ENCODE results near the gene MYO1A.

GRCh38 chr12:57011438-57012424 is 38.2 kb downstream of the MYO1A start:
- TF ChIP-seq, protein P1, sequence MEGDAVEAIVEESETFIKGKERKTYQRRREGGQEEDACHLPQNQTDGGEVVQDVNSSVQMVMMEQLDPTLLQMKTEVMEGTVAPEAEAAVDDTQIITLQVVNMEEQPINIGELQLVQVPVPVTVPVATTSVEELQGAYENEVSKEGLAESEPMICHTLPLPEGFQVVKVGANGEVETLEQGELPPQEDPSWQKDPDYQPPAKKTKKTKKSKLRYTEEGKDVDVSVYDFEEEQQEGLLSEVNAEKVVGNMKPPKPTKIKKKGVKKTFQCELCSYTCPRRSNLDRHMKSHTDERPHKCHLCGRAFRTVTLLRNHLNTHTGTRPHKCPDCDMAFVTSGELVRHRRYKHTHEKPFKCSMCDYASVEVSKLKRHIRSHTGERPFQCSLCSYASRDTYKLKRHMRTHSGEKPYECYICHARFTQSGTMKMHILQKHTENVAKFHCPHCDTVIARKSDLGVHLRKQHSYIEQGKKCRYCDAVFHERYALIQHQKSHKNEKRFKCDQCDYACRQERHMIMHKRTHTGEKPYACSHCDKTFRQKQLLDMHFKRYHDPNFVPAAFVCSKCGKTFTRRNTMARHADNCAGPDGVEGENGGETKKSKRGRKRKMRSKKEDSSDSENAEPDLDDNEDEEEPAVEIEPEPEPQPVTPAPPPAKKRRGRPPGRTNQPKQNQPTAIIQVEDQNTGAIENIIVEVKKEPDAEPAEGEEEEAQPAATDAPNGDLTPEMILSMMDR (IDR thresholded peaks at IDR 0.05 in 4 of 5, conservative IDR thresholded peaks at IDR 0.05 in 1 of 5), result no peak
- no peak for TF ChIP-seq POLR2A (IDR thresholded peaks at IDR 0.05)

All from gastrocnemius medialis (tissue), 4 donors.